Measurements from ENCODE around the gene RPS6KB1.

DNA sequence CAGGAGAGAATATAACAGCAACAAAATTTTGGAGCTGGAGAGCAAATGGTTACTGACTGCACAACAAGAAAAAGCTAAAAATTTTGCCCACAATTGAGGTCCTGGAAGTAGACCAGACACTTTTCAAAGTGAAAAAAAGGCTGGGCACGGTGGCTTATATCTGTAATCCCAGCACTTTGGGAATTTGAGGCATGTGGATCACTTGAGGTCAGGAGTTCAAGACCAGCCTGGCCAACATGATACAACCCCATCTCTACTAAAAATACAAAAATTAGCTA, 23.0 kb upstream of the RPS6KB1 start:
- no peak for TF ChIP-seq EZH2phosphoT487 (IDR thresholded peaks at IDR 0.05; ENCODE audit: borderline replicate concordance, low read depth)
- TF ChIP-seq, protein P1, sequence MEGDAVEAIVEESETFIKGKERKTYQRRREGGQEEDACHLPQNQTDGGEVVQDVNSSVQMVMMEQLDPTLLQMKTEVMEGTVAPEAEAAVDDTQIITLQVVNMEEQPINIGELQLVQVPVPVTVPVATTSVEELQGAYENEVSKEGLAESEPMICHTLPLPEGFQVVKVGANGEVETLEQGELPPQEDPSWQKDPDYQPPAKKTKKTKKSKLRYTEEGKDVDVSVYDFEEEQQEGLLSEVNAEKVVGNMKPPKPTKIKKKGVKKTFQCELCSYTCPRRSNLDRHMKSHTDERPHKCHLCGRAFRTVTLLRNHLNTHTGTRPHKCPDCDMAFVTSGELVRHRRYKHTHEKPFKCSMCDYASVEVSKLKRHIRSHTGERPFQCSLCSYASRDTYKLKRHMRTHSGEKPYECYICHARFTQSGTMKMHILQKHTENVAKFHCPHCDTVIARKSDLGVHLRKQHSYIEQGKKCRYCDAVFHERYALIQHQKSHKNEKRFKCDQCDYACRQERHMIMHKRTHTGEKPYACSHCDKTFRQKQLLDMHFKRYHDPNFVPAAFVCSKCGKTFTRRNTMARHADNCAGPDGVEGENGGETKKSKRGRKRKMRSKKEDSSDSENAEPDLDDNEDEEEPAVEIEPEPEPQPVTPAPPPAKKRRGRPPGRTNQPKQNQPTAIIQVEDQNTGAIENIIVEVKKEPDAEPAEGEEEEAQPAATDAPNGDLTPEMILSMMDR (IDR thresholded peaks at IDR 0.05), result no peak
- no peak for TF ChIP-seq GATA2 (CRISPR knock-in tag; IDR thresholded peaks at IDR 0.05)
- TF ChIP-seq EP300 (IDR thresholded peaks at IDR 0.05; ENCODE audit: borderline replicate concordance in 1 of 2, low read depth in 1 of 2, low read length in 1 of 2), result no peak
- TF ChIP-seq, protein P2, sequence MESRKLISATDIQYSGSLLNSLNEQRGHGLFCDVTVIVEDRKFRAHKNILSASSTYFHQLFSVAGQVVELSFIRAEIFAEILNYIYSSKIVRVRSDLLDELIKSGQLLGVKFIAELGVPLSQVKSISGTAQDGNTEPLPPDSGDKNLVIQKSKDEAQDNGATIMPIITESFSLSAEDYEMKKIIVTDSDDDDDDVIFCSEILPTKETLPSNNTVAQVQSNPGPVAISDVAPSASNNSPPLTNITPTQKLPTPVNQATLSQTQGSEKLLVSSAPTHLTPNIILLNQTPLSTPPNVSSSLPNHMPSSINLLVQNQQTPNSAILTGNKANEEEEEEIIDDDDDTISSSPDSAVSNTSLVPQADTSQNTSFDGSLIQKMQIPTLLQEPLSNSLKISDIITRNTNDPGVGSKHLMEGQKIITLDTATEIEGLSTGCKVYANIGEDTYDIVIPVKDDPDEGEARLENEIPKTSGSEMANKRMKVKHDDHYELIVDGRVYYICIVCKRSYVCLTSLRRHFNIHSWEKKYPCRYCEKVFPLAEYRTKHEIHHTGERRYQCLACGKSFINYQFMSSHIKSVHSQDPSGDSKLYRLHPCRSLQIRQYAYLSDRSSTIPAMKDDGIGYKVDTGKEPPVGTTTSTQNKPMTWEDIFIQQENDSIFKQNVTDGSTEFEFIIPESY (IDR thresholded peaks at IDR 0.05; ENCODE audit: borderline replicate concordance, low read depth), result no peak
